ENCODE results near the gene TBX3.

TBX3 gene

DNA sequence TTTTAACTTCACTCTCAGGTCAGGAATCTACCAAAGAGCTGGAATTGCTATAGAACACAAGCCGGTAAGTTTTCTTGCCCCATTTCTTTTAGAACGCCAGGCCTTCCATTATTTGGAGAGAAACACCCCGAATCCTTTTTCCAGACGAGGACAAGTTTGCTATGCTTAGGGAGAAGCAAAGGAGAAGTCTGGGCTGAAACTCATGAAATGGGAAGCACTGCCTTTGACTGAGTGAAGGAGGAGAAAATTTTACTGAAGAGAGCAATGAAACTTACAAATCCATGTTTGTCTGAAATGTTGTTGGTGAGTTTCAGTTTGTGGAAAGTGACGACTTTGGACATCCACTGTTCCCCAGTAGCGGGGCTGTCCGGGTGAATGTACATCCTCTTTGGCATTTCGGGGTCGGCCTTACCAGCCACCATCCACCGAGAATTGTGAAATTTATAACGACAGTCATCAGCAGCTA is 3.3 kb downstream of the TBX3 start:
- H3K4me3 Mint-ChIP-seq, result no peak overlapping the region
- H3K9me3 Mint-ChIP-seq, result no peaks in the 10 kb centered on the region
- H3K4me1 Mint-ChIP-seq, result peaks cover 16% of the 10 kb centered on the region
- ATAC-seq, result no peak
- H3K27me3 Mint-ChIP-seq, result peaks cover 70% of the 10 kb centered on the region
- H3K27ac Mint-ChIP-seq, result no peak overlapping the region
- no peaks in the 10 kb centered on the region for H3K36me3 Mint-ChIP-seq

DNA sequence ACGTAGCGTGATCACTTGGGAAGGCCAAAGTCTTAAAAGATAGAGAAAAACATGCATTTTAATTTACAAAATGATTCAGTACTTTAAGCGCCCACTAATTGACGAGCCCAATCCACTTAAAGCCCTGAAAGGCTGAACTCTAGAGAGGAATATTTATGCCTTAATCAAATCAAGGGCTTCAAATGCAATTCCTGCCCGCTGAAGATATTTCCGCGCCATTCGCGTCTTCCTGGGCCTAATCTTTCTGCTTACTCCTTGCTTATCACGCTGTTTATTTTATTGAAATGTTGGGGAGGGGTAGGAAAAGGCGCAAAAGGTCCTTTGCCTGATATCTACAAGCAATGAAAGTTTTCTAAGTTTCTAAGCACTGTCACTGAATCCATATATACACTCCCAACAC is 4.0 kb downstream of the TBX3 start:
- ATAC-seq, result no peak
- Mint-ChIP-seq H3K27ac (no peak overlapping the region), H3K9me3 (no peaks in the 10 kb centered on the region), H3K27me3 (peaks cover 63% of the 10 kb centered on the region), H3K4me3 (no peak overlapping the region), H3K4me1 (peaks cover 16% of the 10 kb centered on the region), H3K36me3 (no peaks in the 10 kb centered on the region)

DNA sequence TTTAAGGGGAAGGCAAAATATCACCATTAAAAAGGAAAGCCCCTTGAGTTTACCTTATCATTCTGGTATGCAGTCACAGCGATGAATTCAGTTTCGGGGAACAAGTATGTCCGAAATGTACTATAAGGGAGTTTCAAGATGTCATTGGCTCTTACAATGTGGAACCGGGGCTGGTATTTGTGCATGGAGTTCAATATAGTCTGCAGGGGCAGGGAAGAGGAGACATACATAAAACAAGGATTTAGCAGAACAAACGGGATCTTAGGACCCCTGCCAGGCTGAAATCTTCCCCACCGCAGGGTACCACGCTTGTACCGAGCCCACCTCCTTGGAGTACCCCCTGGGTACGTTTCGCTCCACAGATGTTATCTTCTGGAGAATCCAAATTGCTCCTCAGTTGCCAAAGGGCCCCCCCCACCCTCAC is 4.5 kb downstream of the TBX3 start:
- H3K9me3 Mint-ChIP-seq, result no peaks in the 10 kb centered on the region
- H3K27ac Mint-ChIP-seq, result no peak overlapping the region
- no peak for ATAC-seq
- H3K4me1 Mint-ChIP-seq, result peaks cover 16% of the 10 kb centered on the region
- no peaks in the 10 kb centered on the region for H3K36me3 Mint-ChIP-seq
- H3K4me3 Mint-ChIP-seq, result no peak overlapping the region
- H3K27me3 Mint-ChIP-seq, result peaks cover 58% of the 10 kb centered on the region

DNA sequence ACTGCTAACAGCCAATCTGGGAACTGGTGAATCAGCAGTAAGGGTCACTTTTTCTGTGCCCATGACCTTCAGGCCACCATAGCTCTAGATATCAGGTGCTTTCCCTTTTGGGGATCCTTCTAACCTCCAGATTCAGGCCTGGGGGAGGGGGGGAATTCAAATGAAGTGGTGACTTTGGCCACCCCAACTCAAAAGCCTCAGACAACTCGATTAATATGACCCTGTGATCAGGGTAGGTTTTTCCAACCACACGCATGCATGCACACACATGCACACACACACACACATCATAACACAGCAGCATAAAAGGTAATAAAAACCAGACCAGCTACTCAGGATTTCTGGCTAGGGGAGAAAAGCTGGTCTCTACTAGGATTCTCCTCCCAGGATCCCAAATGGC is 5.3 kb downstream of the TBX3 start:
- Mint-ChIP-seq H3K27me3 (peaks cover 56% of the 10 kb centered on the region), H3K4me3 (no peak overlapping the region), H3K4me1 (peaks cover 10% of the 10 kb centered on the region), H3K36me3 (no peaks in the 10 kb centered on the region), H3K9me3 (no peaks in the 10 kb centered on the region), H3K27ac (no peak overlapping the region)
- ATAC-seq, result no peak

DNA sequence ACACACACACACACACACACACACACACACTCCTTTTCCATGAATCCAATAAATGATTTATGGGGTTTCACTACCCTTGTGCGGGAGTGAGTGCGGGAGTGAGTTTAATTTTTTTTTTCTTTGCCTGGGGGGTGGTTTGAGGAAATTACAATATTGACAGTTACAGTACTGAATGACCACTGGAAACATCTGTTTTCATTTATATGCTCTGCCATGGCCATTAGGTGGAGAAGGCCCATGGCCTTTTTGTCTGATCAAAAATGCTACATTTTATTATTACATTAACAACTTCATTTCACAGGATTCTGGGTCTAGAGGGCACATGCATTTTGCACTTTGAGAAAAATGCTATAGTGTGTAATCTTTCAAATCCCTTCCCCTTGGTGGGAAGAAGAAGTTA is 5.9 kb downstream of the TBX3 start:
- Mint-ChIP-seq H3K27ac (no peak overlapping the region), H3K27me3 (peaks cover 56% of the 10 kb centered on the region), H3K36me3 (no peaks in the 10 kb centered on the region), H3K4me1 (peaks cover 3% of the 10 kb centered on the region), H3K4me3 (no peak overlapping the region), H3K9me3 (no peaks in the 10 kb centered on the region)
- no peak for ATAC-seq

DNA sequence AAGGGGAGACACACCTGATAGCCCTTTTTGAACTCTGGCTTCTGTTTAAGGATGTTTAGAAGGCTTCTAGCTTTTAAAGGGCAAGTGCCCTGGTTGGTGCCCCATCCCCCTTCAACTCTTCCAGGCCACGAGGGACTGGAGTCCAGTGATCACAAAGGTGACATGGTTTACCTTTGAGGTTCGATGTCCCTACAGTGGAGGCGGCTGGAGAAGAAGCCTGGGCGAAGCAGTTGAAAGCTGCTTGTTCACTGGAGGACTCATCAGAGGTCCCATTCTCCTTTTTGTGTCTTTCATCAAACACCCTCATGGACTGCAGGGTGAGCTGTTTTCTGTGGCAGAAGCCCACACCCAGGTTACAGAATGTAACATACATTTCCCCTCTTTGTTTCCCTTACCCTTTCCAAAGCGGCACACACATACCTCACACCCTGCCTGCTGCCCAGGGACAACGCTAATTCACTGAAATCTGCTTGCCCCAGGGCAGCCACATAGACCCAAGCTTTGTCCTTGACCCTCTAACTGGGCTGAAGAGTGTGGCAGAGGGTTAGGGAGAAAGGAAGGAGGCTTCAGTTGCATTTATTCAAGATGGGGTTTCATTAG is 7.7 kb downstream of the TBX3 start:
- Mint-ChIP-seq H3K4me1 (no peaks in the 10 kb centered on the region), H3K4me3 (no peak overlapping the region), H3K36me3 (no peaks in the 10 kb centered on the region), H3K9me3 (no peaks in the 10 kb centered on the region), H3K27me3 (peaks cover 60% of the 10 kb centered on the region), H3K27ac (no peak overlapping the region)
- no peak for ATAC-seq

DNA sequence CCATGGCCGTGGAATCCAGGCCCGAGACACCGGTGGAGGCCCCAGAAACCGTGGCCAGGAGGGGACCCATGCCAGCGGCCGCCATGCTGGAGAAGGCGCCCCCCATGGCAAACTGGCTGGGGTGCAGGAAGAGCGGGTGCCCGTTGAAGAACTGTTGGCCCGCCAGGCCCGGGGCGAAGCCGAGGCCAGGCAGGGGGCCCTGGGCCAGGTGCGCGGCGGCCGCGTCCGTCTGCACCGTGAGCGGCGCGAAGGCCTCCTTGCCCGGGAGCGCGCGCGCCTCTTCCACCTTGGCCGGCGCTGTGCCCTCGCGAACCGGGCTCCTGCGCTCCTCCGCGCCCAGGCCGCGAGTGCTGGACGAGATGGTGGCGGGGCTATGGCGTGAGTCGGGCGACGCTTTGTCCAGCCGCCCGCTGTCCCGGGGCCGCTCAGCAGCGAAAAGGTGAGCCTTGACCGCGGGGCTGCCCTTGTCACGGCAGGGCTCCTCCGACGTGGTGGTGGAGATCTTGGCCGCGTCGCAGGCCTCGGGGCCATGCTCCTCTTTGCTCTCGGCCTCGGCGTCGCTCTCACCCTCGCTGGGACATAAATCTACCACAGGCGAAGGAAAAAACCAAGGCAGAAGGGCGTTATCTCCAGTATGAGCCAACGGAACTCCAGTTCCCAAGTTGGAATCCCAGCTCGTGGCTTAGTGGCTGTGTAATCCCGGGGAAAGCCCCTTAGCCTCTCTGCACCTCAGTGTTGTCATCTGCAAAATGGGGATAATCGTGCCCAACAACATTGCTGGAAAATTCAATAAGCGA is 9.5 kb downstream of the TBX3 start:
- Mint-ChIP-seq H3K4me3 (no peak overlapping the region), H3K27ac (no peak overlapping the region), H3K9me3 (no peaks in the 10 kb centered on the region), H3K36me3 (no peaks in the 10 kb centered on the region), H3K4me1 (no peaks in the 10 kb centered on the region), H3K27me3 (peaks cover 47% of the 10 kb centered on the region)
- ATAC-seq, result no peak

DNA sequence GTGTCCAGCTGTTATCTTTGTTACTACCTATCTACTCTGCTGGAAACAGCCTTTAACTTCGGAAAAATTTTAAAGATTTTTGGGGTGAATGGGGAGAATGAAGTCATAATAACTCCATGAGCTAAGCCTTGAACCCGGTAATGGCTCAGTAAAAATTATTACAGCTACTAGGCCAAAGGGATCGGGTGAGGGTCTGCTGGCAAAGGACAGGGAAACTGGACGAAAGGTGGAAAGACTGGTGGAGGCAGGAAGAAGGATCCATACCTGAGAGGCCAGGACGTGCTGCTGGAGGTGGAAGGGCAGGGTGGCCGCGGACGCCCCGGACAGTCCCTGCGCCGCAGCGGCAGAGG is 10.1 kb downstream of the TBX3 start:
- Mint-ChIP-seq H3K27ac (no peak overlapping the region), H3K4me3 (no peak overlapping the region), H3K27me3 (peaks cover 42% of the 10 kb centered on the region), H3K36me3 (no peaks in the 10 kb centered on the region), H3K4me1 (no peaks in the 10 kb centered on the region), H3K9me3 (no peaks in the 10 kb centered on the region)
- no peak for ATAC-seq

DNA sequence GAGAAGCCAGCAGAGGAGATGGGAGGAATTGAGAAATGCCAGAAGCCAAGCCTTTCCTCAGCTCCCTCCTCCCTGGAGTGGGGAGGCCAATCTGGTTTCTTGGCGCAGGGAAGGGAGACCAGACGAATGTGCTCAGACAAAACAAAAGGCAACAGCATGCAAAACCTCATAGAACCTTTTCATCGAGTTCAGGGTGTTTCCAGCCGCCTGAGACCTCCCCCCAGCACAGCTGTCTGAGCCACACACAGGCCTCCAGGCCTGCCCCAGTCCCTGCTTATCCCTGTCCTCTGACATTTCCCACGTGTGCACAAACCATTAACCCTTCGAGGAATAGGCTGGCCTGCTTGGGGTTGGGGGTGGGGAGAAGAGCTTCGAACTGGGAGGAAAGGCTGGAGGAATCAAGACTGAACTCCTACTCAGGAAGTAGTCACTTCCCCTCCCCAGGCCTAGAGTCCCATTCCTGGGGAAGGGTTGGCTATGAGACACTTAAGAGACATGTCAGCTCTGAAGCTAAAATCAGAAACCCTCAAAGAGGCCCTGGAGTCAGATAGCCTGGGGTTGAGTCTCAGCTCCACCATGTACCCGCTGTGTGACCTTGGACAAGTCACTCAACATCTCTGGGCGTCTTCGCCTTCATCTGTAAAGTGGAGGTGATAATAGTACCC is 10.7 kb downstream of the TBX3 start:
- ATAC-seq, result no peak
- Mint-ChIP-seq H3K36me3 (no peaks in the 10 kb centered on the region), H3K4me1 (peaks cover 2% of the 10 kb centered on the region), H3K27ac (no peak overlapping the region), H3K27me3 (peaks cover 46% of the 10 kb centered on the region), H3K4me3 (no peak overlapping the region), H3K9me3 (no peaks in the 10 kb centered on the region)

DNA sequence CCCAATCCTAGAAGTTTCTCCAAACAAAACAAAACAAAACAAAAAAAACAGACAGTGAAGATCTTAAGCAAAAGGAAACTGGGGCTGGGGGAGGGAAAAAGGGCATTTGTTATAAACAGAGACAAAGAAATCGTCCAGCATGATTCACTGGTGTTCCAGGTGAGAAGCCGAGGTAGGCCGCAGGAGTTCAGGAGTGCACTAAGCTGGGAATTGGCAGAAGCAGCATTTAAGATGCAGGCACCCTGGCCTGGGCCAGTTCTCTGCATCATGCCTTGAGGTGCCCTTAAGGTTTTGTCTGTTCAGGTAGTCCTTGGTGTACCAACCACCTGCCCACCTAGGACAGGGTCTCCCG is 11.2 kb downstream of the TBX3 start:
- H3K27me3 Mint-ChIP-seq, result peaks cover 46% of the 10 kb centered on the region
- H3K27ac Mint-ChIP-seq, result no peak overlapping the region
- H3K36me3 Mint-ChIP-seq, result no peaks in the 10 kb centered on the region

DNA sequence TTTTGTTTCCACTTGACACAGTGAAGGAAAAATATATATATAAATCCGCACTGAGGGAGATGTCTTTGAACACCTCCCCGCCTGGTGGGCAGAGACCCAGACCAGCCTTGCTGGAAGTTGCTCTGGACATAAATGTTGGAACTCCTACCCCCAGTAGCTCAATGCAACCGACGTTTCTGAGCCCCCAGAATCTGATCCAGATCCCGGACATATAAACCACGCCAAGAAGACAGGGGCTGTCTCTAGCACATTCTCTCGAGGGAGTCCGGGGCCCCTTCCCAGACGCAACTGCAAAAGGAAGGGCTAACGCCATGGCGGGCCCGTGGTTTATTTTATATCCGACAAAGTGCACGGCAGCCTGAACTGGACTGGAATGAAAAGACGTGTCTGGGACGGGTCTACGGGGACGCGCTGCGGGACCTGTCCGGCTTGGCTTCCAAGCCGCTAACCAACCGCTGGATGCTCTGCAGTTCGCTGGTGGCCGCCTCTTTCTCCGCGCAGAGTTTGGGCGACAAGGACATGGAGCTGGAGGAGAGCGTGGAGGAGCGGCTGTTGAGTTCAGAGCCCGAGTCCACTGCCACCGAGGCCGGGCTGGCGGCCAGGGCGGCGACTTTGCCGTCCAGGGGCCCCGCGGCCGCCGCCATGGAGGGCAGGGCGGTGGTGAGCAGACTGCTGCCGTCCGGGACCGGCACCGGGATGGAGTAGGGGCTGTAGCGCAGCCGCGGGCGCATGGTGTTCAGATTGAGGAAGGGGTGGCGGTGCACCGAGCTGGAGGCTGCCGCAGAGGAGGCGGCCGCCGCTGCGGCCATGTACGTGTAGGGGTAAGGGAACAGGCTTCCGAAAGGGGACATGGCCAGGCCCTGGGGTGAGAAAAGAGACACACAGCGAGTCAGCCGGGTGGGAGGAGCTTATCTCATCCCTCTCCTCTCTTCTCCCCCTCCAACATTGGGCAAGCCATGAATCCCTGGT is 12.2 kb downstream of the TBX3 start:
- Mint-ChIP-seq H3K27me3 (peaks cover 54% of the 10 kb centered on the region), H3K4me1 (peaks cover 10% of the 10 kb centered on the region), H3K36me3 (no peaks in the 10 kb centered on the region), H3K9me3 (no peaks in the 10 kb centered on the region), H3K27ac (no peak overlapping the region), H3K4me3 (no peak overlapping the region)
- no peak for ATAC-seq

More for the DNA sequence above, 11.2 kb downstream of the TBX3 start:
- ATAC-seq, result no peak
- no peaks in the 10 kb centered on the region for H3K9me3 Mint-ChIP-seq
- H3K4me1 Mint-ChIP-seq, result peaks cover 7% of the 10 kb centered on the region
- no peak overlapping the region for H3K4me3 Mint-ChIP-seq

DNA sequence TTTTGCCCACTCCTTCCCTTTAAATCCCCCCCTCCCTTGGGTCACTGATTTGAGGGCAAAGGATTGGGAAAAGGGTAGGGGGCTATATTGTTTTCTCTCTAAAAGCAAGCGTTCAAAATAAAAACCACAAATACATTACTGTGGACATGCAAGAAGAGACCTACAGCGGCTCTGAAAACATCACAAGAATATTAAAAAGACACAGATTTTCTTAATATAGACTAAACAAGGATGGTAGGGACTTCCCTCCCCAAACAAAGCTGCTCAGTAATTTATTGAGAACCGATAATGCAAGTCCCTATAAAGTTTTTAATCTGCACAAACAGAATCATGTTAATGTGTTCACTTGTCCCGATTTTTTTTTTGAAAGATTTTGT is 12.9 kb downstream of the TBX3 start:
- no peak for ATAC-seq
- Mint-ChIP-seq H3K4me3 (no peak overlapping the region), H3K9me3 (no peaks in the 10 kb centered on the region), H3K36me3 (no peaks in the 10 kb centered on the region), H3K4me1 (peaks cover 10% of the 10 kb centered on the region), H3K27ac (no peak overlapping the region), H3K27me3 (peaks cover 56% of the 10 kb centered on the region)

DNA sequence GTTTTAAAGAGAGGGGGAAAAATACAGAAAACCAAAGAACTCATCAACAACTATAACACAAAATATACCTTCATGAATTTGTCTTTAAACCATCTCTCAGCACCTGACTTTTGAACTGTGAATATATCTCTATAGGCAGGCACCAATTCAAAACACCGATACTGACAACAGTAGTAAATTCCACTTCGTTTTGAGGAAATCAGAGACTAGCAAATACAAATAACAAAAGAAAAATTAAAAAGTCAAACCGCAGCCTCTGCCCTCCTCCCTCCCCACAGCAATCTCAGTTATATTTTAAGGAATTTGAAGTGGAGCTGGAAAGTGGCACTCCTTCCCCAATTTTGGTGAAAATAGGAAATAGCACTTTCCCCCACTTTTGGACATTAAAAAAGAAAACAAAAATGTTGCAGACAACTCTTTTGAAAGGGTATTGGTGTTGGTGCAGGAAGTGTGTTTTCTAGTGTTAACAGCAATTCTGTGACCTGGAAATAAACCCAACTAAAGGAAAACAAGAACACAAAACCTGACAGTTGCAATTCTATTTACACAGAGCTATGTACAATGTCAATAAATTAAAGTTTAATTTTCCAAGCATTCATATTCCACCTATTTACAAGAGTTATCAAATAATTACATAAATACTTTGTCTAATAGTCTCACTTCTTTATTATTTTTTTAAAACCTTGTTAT is 13.5 kb downstream of the TBX3 start:
- H3K36me3 Mint-ChIP-seq, result no peaks in the 10 kb centered on the region
- no peak for ATAC-seq
- peaks cover 56% of the 10 kb centered on the region for H3K27me3 Mint-ChIP-seq
- H3K27ac Mint-ChIP-seq, result no peak overlapping the region
- H3K9me3 Mint-ChIP-seq, result no peaks in the 10 kb centered on the region
- H3K4me1 Mint-ChIP-seq, result peaks cover 10% of the 10 kb centered on the region
- no peak overlapping the region for H3K4me3 Mint-ChIP-seq

DNA sequence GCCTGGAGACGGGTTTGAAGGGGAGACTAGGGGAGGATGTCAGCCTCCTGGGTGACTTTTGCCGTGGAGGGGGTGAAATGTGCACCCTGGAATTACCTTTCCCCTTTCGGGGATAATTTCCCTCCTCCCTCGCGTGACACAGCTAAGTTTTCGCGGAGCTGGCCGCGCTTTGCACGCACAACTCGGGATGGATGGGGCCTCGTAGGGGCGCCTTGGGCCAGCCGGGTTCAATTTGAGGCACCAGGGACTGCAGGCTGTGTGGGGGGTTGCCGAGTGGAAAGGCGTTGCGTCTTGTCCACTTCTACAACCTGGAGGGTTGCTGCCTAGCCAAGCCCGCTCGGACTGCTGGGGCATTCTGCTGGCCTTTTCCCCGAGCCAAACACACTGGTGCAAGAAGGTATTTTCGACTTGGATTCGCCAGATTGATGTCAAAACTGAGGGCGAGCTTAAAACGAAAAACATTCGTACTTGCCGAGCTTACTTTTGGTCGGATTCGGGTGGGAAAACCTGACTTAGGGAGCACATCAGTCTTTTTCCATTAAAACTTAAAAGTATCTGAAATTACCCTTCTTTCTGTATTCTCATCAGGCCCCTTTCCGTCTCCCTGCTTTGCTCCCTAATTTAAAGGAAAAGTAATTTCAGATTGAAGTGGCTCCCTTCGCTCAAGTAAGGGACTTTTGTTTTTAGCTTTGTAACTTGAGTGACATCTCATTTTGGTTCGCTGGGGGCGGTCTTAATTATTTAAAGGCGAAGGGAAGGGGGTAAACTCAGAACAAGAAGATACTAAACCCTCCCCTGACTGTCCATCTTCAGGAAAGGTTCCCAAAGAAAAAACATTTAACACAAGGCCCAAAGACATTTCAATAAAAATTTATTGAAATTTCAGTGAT is 14.3 kb downstream of the TBX3 start:
- no peak overlapping the region for H3K27ac Mint-ChIP-seq
- peaks cover 56% of the 10 kb centered on the region for H3K27me3 Mint-ChIP-seq
- ATAC-seq, result no peak
- H3K36me3 Mint-ChIP-seq, result no peaks in the 10 kb centered on the region
- no peak overlapping the region for H3K4me3 Mint-ChIP-seq
- H3K4me1 Mint-ChIP-seq, result peaks cover 10% of the 10 kb centered on the region
- no peaks in the 10 kb centered on the region for H3K9me3 Mint-ChIP-seq

Data from stimulated activated memory B cell treated with anti-CD40 and anti-IgM and Interleukin-4, amounts not matched to agents 10 μg/mL and 1 μg/mL and 100 μg/mL, for 72 hours (primary cell).